Spleen (tissue), 11 donors: ENCODE data around the gene RNASE13. TPM values are rescaled to one million over a fixed set of nuclear protein-coding genes. Genes with fewer than 3 reads are reported as not detected.

Source experiments
- DNase-seq: peaks from one replicate; pipeline ENCODE4 v3.0.0-alpha.2; 2020
- H3K27ac ChIP-seq, 8 donors: fragments of 200-600 bp; sonication (generic) in 7 of 8; 1 replicate in 4 of 8; 2 replicates in 4 of 8; pipeline versions ENCODE4 v1.5.0 to v1.8.0; 2016 to 2021; ENCODE audit warnings: inconsistent platforms in 4 of 8, mild to moderate bottlenecking in 4 of 8, moderate library complexity in 1 of 8
- H3K27me3 ChIP-seq, 7 donors: fragments of 200-600 bp; sonication (generic) in 6 of 7; replicated peaks in 1 of 7; 1 replicate in 4 of 7; 2 replicates in 3 of 7; pipeline versions ENCODE4 v1.5.0 to v1.8.0; 2016 to 2021; ENCODE audit warnings: inconsistent platforms in 3 of 7, mild to moderate bottlenecking in 1 of 7
- H3K36me3 ChIP-seq, 6 donors: fragments of 200-600 bp; sonication (generic) in 5 of 6; 1 replicate in 4 of 6; 2 replicates in 2 of 6; pipeline versions ENCODE4 v1.5.0 to v1.8.0; 2016 to 2021; ENCODE audit warnings: inconsistent platforms in 2 of 6
- H3K4me1 ChIP-seq, 6 donors: fragments of 200-600 bp; sonication (generic) in 5 of 6; 1 replicate in 3 of 6; 2 replicates in 3 of 6; pipeline versions ENCODE4 v1.5.0 to v1.8.0; 2016 to 2021; ENCODE audit warnings: inconsistent platforms in 3 of 6
- H3K4me3 ChIP-seq, 8 donors: fragments of 200-600 bp; sonication (generic) in 7 of 8; 1 replicate in 4 of 8; 2 replicates in 4 of 8; pipeline versions ENCODE4 v1.5.0 to v1.8.0; 2016 to 2021; ENCODE audit warnings: inconsistent platforms in 4 of 8, mild to moderate bottlenecking in 4 of 8, moderate library complexity in 2 of 8
- H3K9me3 ChIP-seq, 8 donors: fragments of 200-600 bp; sonication (generic) in 7 of 8; 1 replicate in 4 of 8; 2 replicates in 4 of 8; pipeline versions ENCODE4 v1.5.0 to v1.8.0; 2016 to 2021; ENCODE audit warnings: inconsistent platforms in 4 of 8
- POLR2A ChIP-seq, 3 donors: fragments of 450-650 bp; IDR thresholded peaks; one replicate each; pipeline ENCODE4 v1.5.1; 2017; ENCODE audit warnings: antibody characterized with exemption in 3 of 3, mild to moderate bottlenecking in 1 of 3
- POLR2AphosphoS5 ChIP-seq, 3 donors: sonication (generic); formaldehyde crosslinking; IDR thresholded peaks; one replicate each; pipeline ENCODE4 v1.5.1; 2017; ENCODE audit warnings: antibody characterized with exemption in 3 of 3
- WGBS, 5 donors: extraction: QIAGEN DNeasy Blood & Tissue Kit in 3 of 5; methylation state at CpG; one replicate each; pipeline versions ENCODE4 v1.1.5 to v1.1.7; 2013 to 2018; 5-methylcytosine and 5-hydroxymethylcytosine counted together
- intact Hi-C: fragments of 100-400 bp; cut with DNase I; formaldehyde crosslinking; loops from one replicate; pipeline ENCODE4 v1.15.0; 2023; ENCODE audit warnings: low total_unique reads
- polyA plus RNA-seq, 3 donors: library from polyadenylated mRNA; stranded (reverse); fragments of 200-250 nt; gene quantifications; one replicate each; pipeline ENCODE4 v1.2.1, GENCODE V29; 2013
- total RNA-seq, 7 donors: library from RNA; depleted of rRNA in 3 of 7; stranded (reverse); fragments of >200 nt in 3 of 7; fragmentation: NEBNext Ultra II Directional in 4 of 7; extraction: Animal tissue kit (Norgen Biotek cat#: 25700) in 4 of 7; gene quantifications; one replicate each; pipeline versions ENCODE4 v1.1.0 to v1.2.1, GENCODE V29; 2016 to 2021
- TF ChIP-seq, protein P1 (sequence below), 11 experiments: fragments of 200-600 bp in 7 of 11; fragments of 450-650 bp in 4 of 11; sonication (generic) in 4 of 11; IDR thresholded peaks in 8 of 11; conservative IDR thresholded peaks in 3 of 11; 1 replicate in 7 of 11; 2 replicates in 4 of 11; pipeline versions ENCODE4 v1.4.0 to v1.8.0; 2016 to 2021; ENCODE audit warnings: antibody characterized with exemption in 11 of 11, inconsistent platforms in 4 of 11, mild to moderate bottlenecking in 1 of 11
- donor health status: healthy with polysubstance abuse.
- donor health status: DM: no; HTN: no; CAD: no; lungs with moderate emphysema.
- donor health status: DM: no; HTN: no; CAD: no.
- donor health status: Bipolar disorder and iron deficiency.
- donor health status: healthy.
- donor health status: DM: no; HTN: no; CAD: no.
- donor health status: DM: yes; HTN: yes; CAD: no.

The RNASE13 gene
- total and polyA plus RNA-seq, 10 donors, result 0.30 TPM; not detected in 9

DNA sequence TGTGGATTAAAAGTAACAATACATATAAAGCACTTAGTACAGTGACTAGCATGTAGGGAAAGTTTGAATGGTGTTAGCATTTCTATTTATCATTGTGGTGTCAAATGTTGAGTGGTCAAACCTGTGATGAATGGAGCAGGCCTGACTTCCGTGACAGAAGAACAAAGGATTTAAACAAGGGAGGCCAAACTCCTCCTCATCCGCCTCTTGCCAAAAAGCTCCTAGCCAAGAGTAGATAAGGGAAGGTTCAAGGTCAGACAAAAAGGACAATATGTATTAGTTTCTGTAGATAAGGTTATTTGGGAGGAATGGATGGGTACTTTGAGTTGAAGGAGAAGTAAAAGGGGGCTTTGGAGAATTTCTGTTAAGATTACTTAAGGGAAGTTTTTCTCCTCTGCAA, 14.0 kb upstream of the RNASE13 start:
- H3K27me3 ChIP-seq, result peaks cover 0 to 6% (median 0%) of the 10 kb centered on the region in 7 donors
- TF ChIP-seq, protein P1, sequence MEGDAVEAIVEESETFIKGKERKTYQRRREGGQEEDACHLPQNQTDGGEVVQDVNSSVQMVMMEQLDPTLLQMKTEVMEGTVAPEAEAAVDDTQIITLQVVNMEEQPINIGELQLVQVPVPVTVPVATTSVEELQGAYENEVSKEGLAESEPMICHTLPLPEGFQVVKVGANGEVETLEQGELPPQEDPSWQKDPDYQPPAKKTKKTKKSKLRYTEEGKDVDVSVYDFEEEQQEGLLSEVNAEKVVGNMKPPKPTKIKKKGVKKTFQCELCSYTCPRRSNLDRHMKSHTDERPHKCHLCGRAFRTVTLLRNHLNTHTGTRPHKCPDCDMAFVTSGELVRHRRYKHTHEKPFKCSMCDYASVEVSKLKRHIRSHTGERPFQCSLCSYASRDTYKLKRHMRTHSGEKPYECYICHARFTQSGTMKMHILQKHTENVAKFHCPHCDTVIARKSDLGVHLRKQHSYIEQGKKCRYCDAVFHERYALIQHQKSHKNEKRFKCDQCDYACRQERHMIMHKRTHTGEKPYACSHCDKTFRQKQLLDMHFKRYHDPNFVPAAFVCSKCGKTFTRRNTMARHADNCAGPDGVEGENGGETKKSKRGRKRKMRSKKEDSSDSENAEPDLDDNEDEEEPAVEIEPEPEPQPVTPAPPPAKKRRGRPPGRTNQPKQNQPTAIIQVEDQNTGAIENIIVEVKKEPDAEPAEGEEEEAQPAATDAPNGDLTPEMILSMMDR (IDR thresholded peaks at IDR 0.05 in 8 of 11, conservative IDR thresholded peaks at IDR 0.05 in 3 of 11), result no peak
- TF ChIP-seq POLR2A (IDR thresholded peaks at IDR 0.05) (no peak), POLR2AphosphoS5 (IDR thresholded peaks at IDR 0.05) (peak in 1 of 3 donors; percentile 40)
- H3K9me3 ChIP-seq, result no peaks in the 10 kb centered on the region
- peaks cover 0 to 38% (median 17%) of the 10 kb centered on the region in 6 donors for H3K4me1 ChIP-seq
- 79 to 82% (median 80%) methylated on average over 2 of the region's 2 CpGs for WGBS, 5 donors
- peak overlapping the region in 4 of 8 donors; percentile 34 to 64 (median 60) for H3K27ac ChIP-seq
- intact Hi-C loops, result no loop called here
- no peak for DNase-seq
- H3K4me3 ChIP-seq, result no peak overlapping the region
- H3K36me3 ChIP-seq, result no peaks in the 10 kb centered on the region

DNA sequence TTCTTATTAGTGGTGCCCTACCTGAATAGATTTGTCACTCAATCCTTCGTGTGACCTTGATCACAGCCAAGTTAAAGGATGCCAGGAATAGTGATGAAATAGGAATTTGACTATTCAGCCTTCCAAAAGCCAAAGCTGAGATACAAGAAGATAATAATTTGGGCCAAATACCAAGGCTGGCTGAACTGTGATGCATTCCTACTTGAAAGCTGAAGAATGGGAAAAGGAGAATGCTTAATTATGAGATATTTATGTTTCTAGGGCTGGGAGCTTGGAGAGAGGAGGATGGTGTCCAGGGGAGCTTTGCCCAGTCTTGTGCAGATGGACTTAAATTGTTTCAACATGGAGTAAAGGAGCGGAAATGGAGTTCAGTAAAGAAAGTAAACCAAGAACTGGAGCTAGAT, 12.8 kb upstream of the RNASE13 start:
- DNase-seq, result no peak
- no peak overlapping the region for H3K4me3 ChIP-seq
- H3K4me1 ChIP-seq, result peaks cover 0 to 49% (median 25%) of the 10 kb centered on the region in 6 donors
- peak overlapping the region in 6 of 8 donors; percentile 8 to 64 (median 48) for H3K27ac ChIP-seq
- intact Hi-C loops, result no loop called here
- WGBS, 5 donors, result 57 to 74% (median 67%) methylated on average over 2 of the region's 2 CpGs
- no peaks in the 10 kb centered on the region for H3K9me3 ChIP-seq
- H3K27me3 ChIP-seq, result peaks cover 0 to 6% (median 0%) of the 10 kb centered on the region in 7 donors
- TF ChIP-seq POLR2AphosphoS5 (IDR thresholded peaks at IDR 0.05) (no peak), POLR2A (IDR thresholded peaks at IDR 0.05) (no peak)
- H3K36me3 ChIP-seq, result no peaks in the 10 kb centered on the region

DNA sequence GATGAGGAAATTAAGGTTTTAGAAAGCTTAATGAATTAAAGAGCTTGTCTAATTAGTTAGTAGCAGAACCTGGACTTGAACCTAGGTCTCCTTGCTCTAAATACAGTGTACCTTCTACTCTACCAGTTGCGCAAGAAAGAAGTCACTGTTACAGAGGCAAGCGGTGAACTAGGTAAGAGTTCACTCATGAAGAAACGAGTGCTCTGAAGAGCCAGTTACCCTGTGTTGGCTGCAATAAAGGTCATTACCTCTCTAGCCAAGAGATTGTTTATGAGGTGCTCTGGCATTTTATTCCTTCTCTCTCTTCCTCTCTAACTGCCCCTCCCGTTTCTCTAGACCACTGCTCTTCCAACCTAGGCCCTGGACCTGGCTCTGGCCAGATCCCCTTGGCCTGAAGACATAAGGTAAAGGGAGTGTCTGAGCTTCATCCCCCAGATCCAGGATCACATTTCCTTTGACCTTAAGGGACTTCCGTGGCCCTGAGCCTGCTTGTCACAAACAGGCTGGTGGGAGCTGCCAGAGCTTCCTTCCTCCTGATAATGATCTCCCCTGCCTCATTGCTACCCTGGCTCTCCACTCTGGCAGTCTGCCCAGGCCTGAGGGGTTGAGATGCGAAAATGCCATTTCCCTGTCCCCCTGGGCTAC, 9.5 kb upstream of the RNASE13 start:
- intact Hi-C loops, result no loop called here
- DNase-seq, result no peak

DNA sequence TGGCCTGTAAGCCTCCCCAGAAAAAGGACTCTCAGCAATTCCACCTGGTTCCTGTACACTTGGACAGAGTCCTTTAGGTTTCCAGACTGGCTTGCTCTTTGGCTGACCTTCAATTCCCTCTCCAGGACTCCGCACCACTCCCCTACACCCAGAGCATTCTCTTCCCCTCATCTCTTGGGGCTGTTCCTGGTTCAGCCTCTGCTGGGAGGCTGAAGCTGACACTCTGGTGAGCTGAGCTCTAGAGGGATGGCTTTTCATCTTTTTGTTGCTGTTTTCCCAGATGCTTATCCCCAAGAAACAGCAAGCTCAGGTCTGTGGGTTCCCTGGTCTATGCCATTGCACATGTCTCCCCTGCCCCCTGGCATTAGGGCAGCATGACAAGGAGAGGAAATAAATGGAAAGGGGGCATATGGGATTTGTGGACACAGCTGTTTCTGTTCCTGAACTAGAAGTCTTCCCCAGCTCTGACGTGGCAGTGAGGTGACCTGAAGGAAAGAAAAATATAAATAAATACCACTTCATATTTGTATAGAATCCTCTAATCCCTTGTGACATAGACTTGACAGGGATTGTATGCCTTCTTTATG, 8.9 kb upstream of the RNASE13 start:
- no peaks in the 10 kb centered on the region for H3K36me3 ChIP-seq
- peaks cover 11 to 61% (median 38%) of the 10 kb centered on the region in 6 donors for H3K4me1 ChIP-seq
- no peak overlapping the region for H3K4me3 ChIP-seq
- TF ChIP-seq, protein P1 (IDR thresholded peaks at IDR 0.05 in 8 of 11, conservative IDR thresholded peaks at IDR 0.05 in 3 of 11), result no peak
- no peak for TF ChIP-seq POLR2A (IDR thresholded peaks at IDR 0.05)
- TF ChIP-seq POLR2AphosphoS5 (IDR thresholded peaks at IDR 0.05), result no peak
- no peak for DNase-seq
- peak overlapping the region in 7 of 8 donors; percentile 4 to 72 (median 58) for H3K27ac ChIP-seq
- H3K27me3 ChIP-seq, result no peaks in the 10 kb centered on the region
- intact Hi-C loops, result no loop called here
- 49 to 64% (median 50%) methylated on average over 2 of the region's 2 CpGs for WGBS, 5 donors
- no peaks in the 10 kb centered on the region for H3K9me3 ChIP-seq

More for the DNA sequence above, 9.5 kb upstream of the RNASE13 start:
- H3K4me1 ChIP-seq, result peaks cover 8 to 61% (median 36%) of the 10 kb centered on the region in 6 donors
- TF ChIP-seq POLR2A (IDR thresholded peaks at IDR 0.05), result no peak
- peak in 2 of 3 donors; percentile 80 to 84 for TF ChIP-seq POLR2AphosphoS5 (IDR thresholded peaks at IDR 0.05)
- 19 to 31% (median 24%) methylated on average over 6 of the region's 6 CpGs for WGBS, 5 donors
- no peaks in the 10 kb centered on the region for H3K36me3 ChIP-seq
- H3K9me3 ChIP-seq, result no peaks in the 10 kb centered on the region
- H3K4me3 ChIP-seq, result no peak overlapping the region
- peak overlapping the region in 6 of 8 donors; percentile 4 to 72 (median 58) for H3K27ac ChIP-seq
- no peaks in the 10 kb centered on the region for H3K27me3 ChIP-seq

DNA sequence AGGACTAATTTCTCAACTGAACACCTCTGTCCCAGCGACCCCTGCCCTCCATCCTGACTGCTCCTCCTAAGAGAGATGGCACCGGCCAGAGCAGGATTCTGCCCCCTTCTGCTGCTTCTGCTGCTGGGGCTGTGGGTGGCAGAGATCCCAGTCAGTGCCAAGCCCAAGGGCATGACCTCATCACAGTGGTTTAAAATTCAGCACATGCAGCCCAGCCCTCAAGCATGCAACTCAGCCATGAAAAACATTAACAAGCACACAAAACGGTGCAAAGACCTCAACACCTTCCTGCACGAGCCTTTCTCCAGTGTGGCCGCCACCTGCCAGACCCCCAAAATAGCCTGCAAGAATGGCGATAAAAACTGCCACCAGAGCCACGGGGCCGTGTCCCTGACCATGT, 8.3 kb upstream of the RNASE13 start:
- no peak for DNase-seq
- 40 to 52% (median 47%) methylated on average over 8 of the region's 8 CpGs for WGBS, 5 donors
- Histone ChIP-seq H3K4me1 (peaks cover 14 to 61% (median 37%) of the 10 kb centered on the region in 6 donors), H3K9me3 (no peaks in the 10 kb centered on the region), H3K36me3 (no peaks in the 10 kb centered on the region), H3K27me3 (no peaks in the 10 kb centered on the region), H3K27ac (peak overlapping the region in 5 of 8 donors; percentile 52 to 72 (median 59)), H3K4me3 (no peak overlapping the region)
- TF ChIP-seq, protein P1 (IDR thresholded peaks at IDR 0.05 in 8 of 11, conservative IDR thresholded peaks at IDR 0.05 in 3 of 11), result no peak
- no peak for TF ChIP-seq POLR2AphosphoS5 (IDR thresholded peaks at IDR 0.05)
- no peak for TF ChIP-seq POLR2A (IDR thresholded peaks at IDR 0.05)
- intact Hi-C loops, result no loop called here
